Right renal pelvis (tissue), 4 donors: ENCODE measurements around the gene PPFIA2. TPM values are rescaled to one million over a fixed set of nuclear protein-coding genes. Genes with fewer than 3 reads are reported as not detected.

Experiments
- DNase-seq, 4 donors: peaks; one replicate each; pipeline ENCODE4 v3.0.0-alpha.2; 2013; ENCODE audit warnings: low read depth in 4 of 4, low spot score in 3 of 4, missing footprints in 1 of 4
- polyA plus RNA-seq, 4 donors: library from polyadenylated mRNA; unstranded; fragments of 120-200 nt; gene quantifications; one replicate each; pipeline ENCODE4 v1.2.1, GENCODE V29; 2013; ENCODE audit not compliant: insufficient read length in 4 of 4

The PPFIA2 gene
- polyA plus RNA-seq, 4 donors, result 3.5 to 5.9 (median 4.6) TPM

- no peak for DNase-seq
Measured at GRCh38 chr12:81564237-81564636, 194.9 kb downstream of the PPFIA2 start.

GRCh38 chr12:81558031-81558430 lies 201.1 kb downstream of the PPFIA2 start:
- no peak for DNase-seq

GRCh38 chr12:81546811-81547210 lies 212.3 kb downstream of the PPFIA2 start:
- no peak for DNase-seq

- DNase-seq, result no peak
Measured at GRCh38 chr12:81543621-81544139, 215.5 kb downstream of the PPFIA2 start.

GRCh38 chr12:81542065-81543010 lies 216.8 kb downstream of the PPFIA2 start:
- DNase-seq, result no peak

GRCh38 chr12:81541121-81541520 lies 218.0 kb downstream of the PPFIA2 start:
- no peak for DNase-seq

GRCh38 chr12:81539279-81539678 lies 219.9 kb downstream of the PPFIA2 start:
- no peak for DNase-seq

GRCh38 chr12:81533054-81533453 lies 226.1 kb downstream of the PPFIA2 start:
- no peak for DNase-seq

GRCh38 chr12:81530352-81530751 lies 228.8 kb downstream of the PPFIA2 start:
- no peak for DNase-seq

- DNase-seq, result no peak
Measured at GRCh38 chr12:81520064-81520945, 238.8 kb downstream of the PPFIA2 start.

- DNase-seq, result no peak
Measured at GRCh38 chr12:81518638-81519037, 240.5 kb downstream of the PPFIA2 start.

- no peak for DNase-seq
Measured at GRCh38 chr12:81517296-81517695, 241.9 kb downstream of the PPFIA2 start.

GRCh38 chr12:81502912-81503695 lies 256.0 kb downstream of the PPFIA2 start:
- DNase-seq, result no peak

- no peak for DNase-seq
Measured at GRCh38 chr12:81500788-81501187, 258.4 kb downstream of the PPFIA2 start.

GRCh38 chr12:81499809-81500208 lies 259.3 kb downstream of the PPFIA2 start:
- DNase-seq, result no peak

GRCh38 chr12:81492131-81492720 lies 266.9 kb downstream of the PPFIA2 start:
- DNase-seq, result no peak

- no peak for DNase-seq
Measured at GRCh38 chr12:81472934-81473333, 286.2 kb downstream of the PPFIA2 start.

GRCh38 chr12:81470923-81471322 lies 288.2 kb downstream of the PPFIA2 start:
- DNase-seq, result no peak

GRCh38 chr12:81468206-81468605 lies 290.9 kb downstream of the PPFIA2 start:
- no peak for DNase-seq

GRCh38 chr12:81465876-81466275 lies 293.3 kb downstream of the PPFIA2 start:
- DNase-seq, result no peak
